Vagina (tissue), 2 donors: ENCODE measurements around the gene PIR.

Source experiments
- POLR2A ChIP-seq, 2 donors: fragments of 450-650 bp; IDR thresholded peaks; one replicate each; pipeline ENCODE4 v1.6.1; 2017; ENCODE audit warnings: antibody characterized with exemption in 2 of 2, mild to moderate bottlenecking in 2 of 2, moderate library complexity in 2 of 2
- POLR2AphosphoS5 ChIP-seq, 2 donors: sonication (generic); formaldehyde crosslinking; IDR thresholded peaks; one replicate each; pipeline ENCODE4 v1.9.0; 2017; ENCODE audit warnings: antibody characterized with exemption in 2 of 2, mild to moderate bottlenecking in 2 of 2, low read depth in 1 of 2; ENCODE audit not compliant: insufficient read depth in 1 of 2
- TF ChIP-seq, protein P1 (sequence below), 3 experiments: fragments of 450-650 bp in 2 of 3; fragments of 200-600 bp in 1 of 3; sonication (generic) in 1 of 3; IDR thresholded peaks; one replicate each; pipeline ENCODE4 v1.5.1; 2017 to 2019; ENCODE audit warnings: antibody characterized with exemption in 3 of 3, mild to moderate bottlenecking in 2 of 3, moderate library complexity in 2 of 3

DNA sequence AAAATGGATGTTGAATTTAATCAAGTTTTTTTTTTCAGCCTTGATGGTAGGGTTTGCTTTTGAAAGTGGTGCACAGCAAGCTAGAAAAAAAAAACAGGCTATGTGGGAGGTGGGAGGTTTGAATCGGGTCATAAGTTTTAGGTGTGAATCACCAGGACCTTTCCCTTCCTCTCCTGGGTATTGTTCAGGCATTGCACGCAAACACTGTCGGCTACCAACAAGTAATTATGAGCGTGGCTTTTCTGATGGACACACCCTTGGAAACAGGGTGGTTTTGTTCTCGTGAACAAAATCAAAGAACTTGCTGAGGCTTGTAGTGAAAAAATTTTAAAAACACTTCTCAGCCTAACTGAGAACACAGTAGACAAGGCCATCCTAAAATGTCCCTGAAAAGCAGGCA lies 18.1 kb downstream of the PIR start:
- TF ChIP-seq, protein P1, sequence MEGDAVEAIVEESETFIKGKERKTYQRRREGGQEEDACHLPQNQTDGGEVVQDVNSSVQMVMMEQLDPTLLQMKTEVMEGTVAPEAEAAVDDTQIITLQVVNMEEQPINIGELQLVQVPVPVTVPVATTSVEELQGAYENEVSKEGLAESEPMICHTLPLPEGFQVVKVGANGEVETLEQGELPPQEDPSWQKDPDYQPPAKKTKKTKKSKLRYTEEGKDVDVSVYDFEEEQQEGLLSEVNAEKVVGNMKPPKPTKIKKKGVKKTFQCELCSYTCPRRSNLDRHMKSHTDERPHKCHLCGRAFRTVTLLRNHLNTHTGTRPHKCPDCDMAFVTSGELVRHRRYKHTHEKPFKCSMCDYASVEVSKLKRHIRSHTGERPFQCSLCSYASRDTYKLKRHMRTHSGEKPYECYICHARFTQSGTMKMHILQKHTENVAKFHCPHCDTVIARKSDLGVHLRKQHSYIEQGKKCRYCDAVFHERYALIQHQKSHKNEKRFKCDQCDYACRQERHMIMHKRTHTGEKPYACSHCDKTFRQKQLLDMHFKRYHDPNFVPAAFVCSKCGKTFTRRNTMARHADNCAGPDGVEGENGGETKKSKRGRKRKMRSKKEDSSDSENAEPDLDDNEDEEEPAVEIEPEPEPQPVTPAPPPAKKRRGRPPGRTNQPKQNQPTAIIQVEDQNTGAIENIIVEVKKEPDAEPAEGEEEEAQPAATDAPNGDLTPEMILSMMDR (IDR thresholded peaks at IDR 0.05): no peak
- TF ChIP-seq POLR2A (IDR thresholded peaks at IDR 0.05): no peak
- peak in 1 of 2 donors; percentile 60 for TF ChIP-seq POLR2AphosphoS5 (IDR thresholded peaks at IDR 0.05; ENCODE audit: insufficient read depth in 1 of 2, low read depth in 1 of 2)
